GM12872 (cell line): ENCODE data around the gene ZBTB7C.

Experiments used
- TF ChIP-seq, protein P1 (sequence below): IDR thresholded peaks from 3 replicates; pipeline ENCODE4 v1.5.1; 2011; ENCODE audit warnings: low read depth, mild to moderate bottlenecking, low read length, moderate library complexity; ENCODE audit not compliant: insufficient read depth

Gene ZBTB7C

GRCh38 chr18:48413342-48413741 is 4.2 kb upstream of the ZBTB7C start:
- TF ChIP-seq, protein P1, sequence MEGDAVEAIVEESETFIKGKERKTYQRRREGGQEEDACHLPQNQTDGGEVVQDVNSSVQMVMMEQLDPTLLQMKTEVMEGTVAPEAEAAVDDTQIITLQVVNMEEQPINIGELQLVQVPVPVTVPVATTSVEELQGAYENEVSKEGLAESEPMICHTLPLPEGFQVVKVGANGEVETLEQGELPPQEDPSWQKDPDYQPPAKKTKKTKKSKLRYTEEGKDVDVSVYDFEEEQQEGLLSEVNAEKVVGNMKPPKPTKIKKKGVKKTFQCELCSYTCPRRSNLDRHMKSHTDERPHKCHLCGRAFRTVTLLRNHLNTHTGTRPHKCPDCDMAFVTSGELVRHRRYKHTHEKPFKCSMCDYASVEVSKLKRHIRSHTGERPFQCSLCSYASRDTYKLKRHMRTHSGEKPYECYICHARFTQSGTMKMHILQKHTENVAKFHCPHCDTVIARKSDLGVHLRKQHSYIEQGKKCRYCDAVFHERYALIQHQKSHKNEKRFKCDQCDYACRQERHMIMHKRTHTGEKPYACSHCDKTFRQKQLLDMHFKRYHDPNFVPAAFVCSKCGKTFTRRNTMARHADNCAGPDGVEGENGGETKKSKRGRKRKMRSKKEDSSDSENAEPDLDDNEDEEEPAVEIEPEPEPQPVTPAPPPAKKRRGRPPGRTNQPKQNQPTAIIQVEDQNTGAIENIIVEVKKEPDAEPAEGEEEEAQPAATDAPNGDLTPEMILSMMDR, result no peak

GRCh38 chr18:48412339-48412929 is 3.3 kb upstream of the ZBTB7C start:
- TF ChIP-seq, protein P1, result peak; percentile 73

DNA sequence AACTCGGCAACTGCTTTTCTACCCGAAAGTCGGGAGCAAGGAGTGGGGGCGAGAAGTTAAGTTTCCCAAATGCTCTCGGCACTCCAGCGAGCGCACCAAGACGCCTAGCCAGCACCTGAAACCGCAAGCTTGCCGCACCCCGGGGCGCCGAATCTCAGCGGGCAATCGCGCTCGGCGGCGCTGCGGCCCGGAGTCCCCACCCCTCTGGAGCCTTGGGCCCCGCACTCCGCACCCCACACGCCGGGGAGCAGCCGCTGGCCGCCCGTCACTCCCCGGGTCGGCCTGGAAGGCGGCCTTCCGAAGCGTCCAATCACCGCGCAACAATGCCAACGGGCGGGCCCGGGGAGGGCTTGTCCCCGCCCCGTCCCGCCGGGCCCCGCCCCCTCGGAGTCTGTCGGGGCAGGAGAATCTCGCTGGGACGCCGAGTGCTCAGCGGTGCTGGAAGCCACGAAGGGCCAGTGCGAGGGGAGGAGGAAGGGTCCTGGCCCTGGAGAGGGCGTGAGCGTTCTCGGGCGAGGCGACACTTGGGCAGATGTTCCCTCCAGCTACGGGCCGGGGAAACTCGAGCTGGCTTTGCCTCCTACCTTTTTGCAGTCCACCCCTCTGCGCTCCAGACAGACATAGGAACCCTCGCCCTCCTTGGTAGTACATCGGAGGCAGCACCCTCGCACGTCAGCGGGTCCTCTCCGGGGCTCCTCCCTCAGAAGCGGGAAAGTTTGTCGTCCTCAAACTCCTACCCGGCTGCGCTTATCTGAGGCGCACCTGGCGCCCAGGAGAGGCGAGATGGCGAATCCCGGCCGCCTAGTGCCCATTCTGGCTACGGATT is 1.1 kb upstream of the ZBTB7C start:
- TF ChIP-seq, protein P1, result no peak

DNA sequence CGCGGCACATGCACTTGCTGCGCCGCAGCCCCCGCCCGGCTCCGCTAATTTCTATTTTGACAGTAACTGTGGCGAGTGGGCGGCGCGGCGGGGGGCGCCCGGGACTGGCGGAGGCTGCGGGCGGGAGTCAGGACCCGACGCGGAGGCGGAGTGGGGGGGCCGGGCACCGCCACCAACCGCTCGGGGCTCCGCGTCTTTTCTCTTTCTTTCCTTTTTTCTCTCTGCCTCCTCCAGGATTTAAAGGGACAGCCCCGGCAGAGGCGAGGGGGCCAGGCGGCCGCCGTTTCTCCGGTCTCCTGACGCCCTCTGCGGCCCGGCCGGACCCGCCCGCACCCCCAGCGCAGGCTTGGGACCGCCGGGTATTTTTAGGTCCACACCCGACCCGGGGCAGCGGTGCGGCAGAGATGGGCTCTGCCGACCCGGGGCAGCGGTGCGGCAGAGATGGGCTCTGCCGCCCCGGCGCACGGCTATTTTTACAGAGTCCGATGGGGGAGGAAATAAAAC is 460 bp upstream of the ZBTB7C start:
- TF ChIP-seq, protein P1, result no peak

- TF ChIP-seq, protein P1, result no peak
Observed at GRCh38 chr18:48408111-48408726, 964 bp downstream of the ZBTB7C start.

DNA sequence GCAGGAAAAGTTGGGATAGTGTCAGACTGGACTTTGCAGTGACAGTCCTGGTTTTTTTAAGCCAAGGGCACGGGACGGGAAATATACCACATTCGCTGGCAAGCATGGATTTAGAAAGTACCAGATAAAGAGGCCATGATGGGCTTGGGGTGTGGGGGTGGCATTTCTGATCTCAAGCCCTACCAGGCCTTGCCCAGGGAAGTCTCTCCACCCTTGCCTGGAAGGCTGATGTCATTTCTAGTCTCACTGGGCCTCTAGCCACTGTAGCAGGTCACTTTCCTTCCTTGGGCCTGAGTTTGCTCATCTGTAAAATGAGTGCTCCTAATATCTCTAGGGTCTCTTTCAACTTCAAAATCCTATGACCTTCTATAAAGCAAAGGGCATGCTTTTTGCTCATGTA is 1.8 kb downstream of the ZBTB7C start:
- TF ChIP-seq, protein P1, result no peak

DNA sequence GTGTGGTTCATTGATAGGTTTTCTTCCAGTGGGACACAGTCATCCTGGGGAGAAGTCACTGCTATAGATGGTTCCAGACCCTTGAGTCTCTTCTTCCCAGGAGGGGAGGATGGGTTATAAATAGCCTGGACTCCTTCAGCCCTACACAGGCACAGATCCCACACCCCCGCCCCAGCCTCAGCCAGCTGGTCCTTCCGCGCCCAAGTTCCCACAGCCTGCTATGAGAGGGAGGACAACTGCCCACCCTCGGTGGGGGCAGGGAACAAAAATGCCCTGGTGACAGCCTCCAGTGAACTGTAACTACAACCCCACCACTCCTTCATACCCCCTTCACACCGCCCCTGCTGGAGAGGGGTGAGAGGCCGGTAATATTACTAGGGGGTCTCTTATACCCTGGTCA is 3.2 kb downstream of the ZBTB7C start:
- TF ChIP-seq, protein P1, result no peak
